Tibial nerve (tissue), 4 donors: ENCODE results near the gene ECM1.

Experiments
- EP300 ChIP-seq, 2 donors: sonication (generic); formaldehyde crosslinking; IDR thresholded peaks; one replicate each; pipeline ENCODE4 v1.6.1; 2017; ENCODE audit warnings: antibody characterized with exemption in 2 of 2, mild to moderate bottlenecking in 1 of 2
- POLR2A ChIP-seq, 2 donors: fragments of 450-650 bp; IDR thresholded peaks; one replicate each; pipeline ENCODE4 v1.6.1; 2017; ENCODE audit warnings: antibody characterized with exemption in 2 of 2, mild to moderate bottlenecking in 2 of 2, moderate library complexity in 2 of 2
- TF ChIP-seq, protein P1 (sequence below), 5 experiments: fragments of 200-600 bp in 3 of 5; fragments of 450-650 bp in 2 of 5; sonication (generic) in 3 of 5; IDR thresholded peaks; one replicate each; pipeline ENCODE4 v1.5.1; 2016 to 2019; ENCODE audit warnings: antibody characterized with exemption in 5 of 5, mild to moderate bottlenecking in 3 of 5, moderate library complexity in 2 of 5

DNA sequence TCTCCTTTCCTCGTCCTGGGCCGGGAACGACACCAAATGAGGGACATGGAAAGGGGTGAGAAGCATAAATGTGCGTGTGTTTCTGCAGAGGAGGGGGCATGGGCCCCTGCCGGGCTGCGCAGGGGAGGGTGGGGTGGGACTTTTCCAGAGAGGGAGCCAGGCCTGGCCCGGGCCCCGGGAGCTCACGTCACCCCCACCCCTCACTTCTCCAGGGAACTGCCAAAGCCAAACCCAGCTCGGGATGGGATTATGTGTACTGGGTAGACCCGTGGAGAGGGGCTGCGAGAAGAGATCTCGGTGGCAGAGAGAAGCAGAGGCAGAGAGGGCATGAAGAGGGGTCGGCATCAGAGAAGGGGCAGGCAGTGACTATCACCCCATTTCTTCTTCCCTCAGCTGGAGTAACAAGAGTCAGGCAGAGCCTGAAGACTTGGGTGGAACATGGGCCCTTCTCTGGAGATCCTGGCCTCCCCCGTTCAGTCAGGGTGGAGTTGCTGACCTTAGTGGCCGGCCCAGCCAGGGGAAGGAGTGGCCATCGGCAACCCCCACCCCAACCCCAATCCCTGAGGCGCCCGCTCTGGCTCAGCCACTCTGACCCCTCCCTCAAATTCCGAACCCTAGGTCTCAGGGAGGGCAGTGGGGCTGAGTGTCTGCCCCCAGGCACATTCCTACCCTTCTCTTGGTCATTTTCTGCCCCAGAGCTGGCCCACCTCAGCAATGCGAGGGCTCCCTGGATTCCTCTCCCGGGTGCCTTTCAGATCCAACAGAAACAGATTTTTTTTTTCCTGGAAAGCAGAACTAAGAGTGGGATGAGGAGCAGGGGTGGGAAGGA is 42.5 kb downstream of the ECM1 start:
- TF ChIP-seq, protein P1, sequence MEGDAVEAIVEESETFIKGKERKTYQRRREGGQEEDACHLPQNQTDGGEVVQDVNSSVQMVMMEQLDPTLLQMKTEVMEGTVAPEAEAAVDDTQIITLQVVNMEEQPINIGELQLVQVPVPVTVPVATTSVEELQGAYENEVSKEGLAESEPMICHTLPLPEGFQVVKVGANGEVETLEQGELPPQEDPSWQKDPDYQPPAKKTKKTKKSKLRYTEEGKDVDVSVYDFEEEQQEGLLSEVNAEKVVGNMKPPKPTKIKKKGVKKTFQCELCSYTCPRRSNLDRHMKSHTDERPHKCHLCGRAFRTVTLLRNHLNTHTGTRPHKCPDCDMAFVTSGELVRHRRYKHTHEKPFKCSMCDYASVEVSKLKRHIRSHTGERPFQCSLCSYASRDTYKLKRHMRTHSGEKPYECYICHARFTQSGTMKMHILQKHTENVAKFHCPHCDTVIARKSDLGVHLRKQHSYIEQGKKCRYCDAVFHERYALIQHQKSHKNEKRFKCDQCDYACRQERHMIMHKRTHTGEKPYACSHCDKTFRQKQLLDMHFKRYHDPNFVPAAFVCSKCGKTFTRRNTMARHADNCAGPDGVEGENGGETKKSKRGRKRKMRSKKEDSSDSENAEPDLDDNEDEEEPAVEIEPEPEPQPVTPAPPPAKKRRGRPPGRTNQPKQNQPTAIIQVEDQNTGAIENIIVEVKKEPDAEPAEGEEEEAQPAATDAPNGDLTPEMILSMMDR (IDR thresholded peaks at IDR 0.05) = no peak
- no peak for TF ChIP-seq POLR2A (IDR thresholded peaks at IDR 0.05)
- TF ChIP-seq EP300 (IDR thresholded peaks at IDR 0.05) = no peak
